Measurements from ENCODE around the gene PCYT1A. TPM values are rescaled to one million over a fixed set of nuclear protein-coding genes. Genes with fewer than 3 reads are reported as not detected.
A peak's percentile ranks its signal among the peaks of the same experiment; 100 is the strongest.

PCYT1A gene
- total and polyA plus RNA-seq, 2 of the 13 experiments (the other 11 are each of a cell fraction or from before 2014, with no cell fraction given): 26.4 to 45.3 TPM

DNA sequence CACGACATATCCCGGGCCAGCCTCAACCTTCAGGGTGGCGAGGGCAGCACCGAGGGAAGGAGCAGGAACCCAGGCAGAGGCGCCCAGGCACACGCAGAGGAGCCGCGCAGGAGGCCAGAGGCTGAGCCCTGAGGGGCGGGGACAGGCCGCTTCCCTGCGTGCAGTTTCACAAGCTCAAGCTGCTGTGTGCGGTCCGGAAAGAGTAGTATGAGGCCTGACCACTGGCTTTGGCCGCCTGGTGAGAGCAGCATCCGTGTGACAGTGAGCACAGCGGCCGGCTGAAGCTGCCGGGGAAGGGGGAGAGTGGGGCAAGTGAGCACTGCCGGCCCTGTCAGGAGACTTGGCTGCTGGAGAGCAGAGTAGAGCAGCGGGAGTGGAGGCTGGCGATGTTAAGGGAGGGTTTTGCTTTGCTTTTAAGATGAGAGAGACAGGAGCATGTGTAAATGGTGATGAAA lies 85.0 kb downstream of the PCYT1A start (continued):
- TF ChIP-seq HDAC6 (IDR thresholded peaks at IDR 0.05; ENCODE audit: low read depth, low read length): no peak
- no peak for TF ChIP-seq ZNF543 (CRISPR knock-in tag; IDR thresholded peaks at IDR 0.05)
- TF ChIP-seq, protein P1, sequence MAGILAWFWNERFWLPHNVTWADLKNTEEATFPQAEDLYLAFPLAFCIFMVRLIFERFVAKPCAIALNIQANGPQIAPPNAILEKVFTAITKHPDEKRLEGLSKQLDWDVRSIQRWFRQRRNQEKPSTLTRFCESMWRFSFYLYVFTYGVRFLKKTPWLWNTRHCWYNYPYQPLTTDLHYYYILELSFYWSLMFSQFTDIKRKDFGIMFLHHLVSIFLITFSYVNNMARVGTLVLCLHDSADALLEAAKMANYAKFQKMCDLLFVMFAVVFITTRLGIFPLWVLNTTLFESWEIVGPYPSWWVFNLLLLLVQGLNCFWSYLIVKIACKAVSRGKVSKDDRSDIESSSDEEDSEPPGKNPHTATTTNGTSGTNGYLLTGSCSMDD (CRISPR knock-in tag; IDR thresholded peaks at IDR 0.05): no peak
- no peak for TF ChIP-seq ZNF207 (IDR thresholded peaks at IDR 0.05; ENCODE audit: borderline replicate concordance)
- no peak for TF ChIP-seq SP4 (CRISPR knock-in tag; IDR thresholded peaks at IDR 0.05)
- no peak for TF ChIP-seq EHMT2 (IDR thresholded peaks at IDR 0.05; ENCODE audit: borderline replicate concordance, low read depth, low read length)
- TF ChIP-seq, protein P2, sequence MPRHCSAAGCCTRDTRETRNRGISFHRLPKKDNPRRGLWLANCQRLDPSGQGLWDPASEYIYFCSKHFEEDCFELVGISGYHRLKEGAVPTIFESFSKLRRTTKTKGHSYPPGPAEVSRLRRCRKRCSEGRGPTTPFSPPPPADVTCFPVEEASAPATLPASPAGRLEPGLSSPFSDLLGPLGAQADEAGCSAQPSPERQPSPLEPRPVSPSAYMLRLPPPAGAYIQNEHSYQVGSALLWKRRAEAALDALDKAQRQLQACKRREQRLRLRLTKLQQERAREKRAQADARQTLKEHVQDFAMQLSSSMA (CRISPR knock-in tag; IDR thresholded peaks at IDR 0.05): no peak
- TF ChIP-seq ZNF724P (CRISPR knock-in tag; IDR thresholded peaks at IDR 0.05; ENCODE audit: borderline replicate concordance): no peak
- TF ChIP-seq SIX1 (CRISPR knock-in tag; IDR thresholded peaks at IDR 0.05; ENCODE audit: borderline replicate concordance): no peak
- TF ChIP-seq, protein P3, sequence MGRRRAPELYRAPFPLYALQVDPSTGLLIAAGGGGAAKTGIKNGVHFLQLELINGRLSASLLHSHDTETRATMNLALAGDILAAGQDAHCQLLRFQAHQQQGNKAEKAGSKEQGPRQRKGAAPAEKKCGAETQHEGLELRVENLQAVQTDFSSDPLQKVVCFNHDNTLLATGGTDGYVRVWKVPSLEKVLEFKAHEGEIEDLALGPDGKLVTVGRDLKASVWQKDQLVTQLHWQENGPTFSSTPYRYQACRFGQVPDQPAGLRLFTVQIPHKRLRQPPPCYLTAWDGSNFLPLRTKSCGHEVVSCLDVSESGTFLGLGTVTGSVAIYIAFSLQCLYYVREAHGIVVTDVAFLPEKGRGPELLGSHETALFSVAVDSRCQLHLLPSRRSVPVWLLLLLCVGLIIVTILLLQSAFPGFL (CRISPR knock-in tag; IDR thresholded peaks at IDR 0.05): no peak
- TF ChIP-seq KLF13 (CRISPR knock-in tag; IDR thresholded peaks at IDR 0.05): no peak
- TF ChIP-seq, protein P4, sequence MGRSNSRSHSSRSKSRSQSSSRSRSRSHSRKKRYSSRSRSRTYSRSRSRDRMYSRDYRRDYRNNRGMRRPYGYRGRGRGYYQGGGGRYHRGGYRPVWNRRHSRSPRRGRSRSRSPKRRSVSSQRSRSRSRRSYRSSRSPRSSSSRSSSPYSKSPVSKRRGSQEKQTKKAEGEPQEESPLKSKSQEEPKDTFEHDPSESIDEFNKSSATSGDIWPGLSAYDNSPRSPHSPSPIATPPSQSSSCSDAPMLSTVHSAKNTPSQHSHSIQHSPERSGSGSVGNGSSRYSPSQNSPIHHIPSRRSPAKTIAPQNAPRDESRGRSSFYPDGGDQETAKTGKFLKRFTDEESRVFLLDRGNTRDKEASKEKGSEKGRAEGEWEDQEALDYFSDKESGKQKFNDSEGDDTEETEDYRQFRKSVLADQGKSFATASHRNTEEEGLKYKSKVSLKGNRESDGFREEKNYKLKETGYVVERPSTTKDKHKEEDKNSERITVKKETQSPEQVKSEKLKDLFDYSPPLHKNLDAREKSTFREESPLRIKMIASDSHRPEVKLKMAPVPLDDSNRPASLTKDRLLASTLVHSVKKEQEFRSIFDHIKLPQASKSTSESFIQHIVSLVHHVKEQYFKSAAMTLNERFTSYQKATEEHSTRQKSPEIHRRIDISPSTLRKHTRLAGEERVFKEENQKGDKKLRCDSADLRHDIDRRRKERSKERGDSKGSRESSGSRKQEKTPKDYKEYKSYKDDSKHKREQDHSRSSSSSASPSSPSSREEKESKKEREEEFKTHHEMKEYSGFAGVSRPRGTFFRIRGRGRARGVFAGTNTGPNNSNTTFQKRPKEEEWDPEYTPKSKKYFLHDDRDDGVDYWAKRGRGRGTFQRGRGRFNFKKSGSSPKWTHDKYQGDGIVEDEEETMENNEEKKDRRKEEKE (IDR thresholded peaks at IDR 0.05): no peak
- peak; percentile 43 for TF ChIP-seq HNRNPLL (IDR thresholded peaks at IDR 0.05; ENCODE audit: low read depth, low read length, poor library complexity, severe bottlenecking)
- TF ChIP-seq MEIS1 (CRISPR knock-in tag; IDR thresholded peaks at IDR 0.05; ENCODE audit: borderline replicate concordance): peak; percentile 47; the same call in 1 of the 2 replicates
- TF ChIP-seq MAZ (IDR thresholded peaks at IDR 0.05; ENCODE audit: borderline replicate concordance, low read depth, low read length): no peak
- TF ChIP-seq MAZ (CRISPR knock-in tag; IDR thresholded peaks at IDR 0.05; ENCODE audit: low read depth): 0 out of 2 replicates have a peak, but pooled peaks have one; percentile 32
- no peak for TF ChIP-seq PRPF4 (IDR thresholded peaks at IDR 0.05; ENCODE audit: low read depth, low read length, poor library complexity, severe bottlenecking)
- peak; percentile 100 for TF ChIP-seq ZNF292 (CRISPR knock-in tag; IDR thresholded peaks at IDR 0.05; ENCODE audit: borderline replicate concordance, low read depth)
- TF ChIP-seq, protein P5, sequence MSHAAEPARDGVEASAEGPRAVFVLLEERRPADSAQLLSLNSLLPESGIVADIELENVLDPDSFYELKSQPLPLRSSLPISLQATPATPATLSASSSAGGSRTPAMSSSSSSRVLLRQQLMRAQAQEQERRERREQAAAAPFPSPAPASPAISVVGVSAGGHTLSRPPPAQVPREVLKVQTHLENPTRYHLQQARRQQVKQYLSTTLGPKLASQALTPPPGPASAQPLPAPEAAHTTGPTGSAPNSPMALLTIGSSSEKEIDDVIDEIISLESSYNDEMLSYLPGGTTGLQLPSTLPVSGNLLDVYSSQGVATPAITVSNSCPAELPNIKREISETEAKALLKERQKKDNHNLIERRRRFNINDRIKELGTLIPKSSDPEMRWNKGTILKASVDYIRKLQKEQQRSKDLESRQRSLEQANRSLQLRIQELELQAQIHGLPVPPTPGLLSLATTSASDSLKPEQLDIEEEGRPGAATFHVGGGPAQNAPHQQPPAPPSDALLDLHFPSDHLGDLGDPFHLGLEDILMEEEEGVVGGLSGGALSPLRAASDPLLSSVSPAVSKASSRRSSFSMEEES (CRISPR knock-in tag; IDR thresholded peaks at IDR 0.05): no peak
- TF ChIP-seq, protein P6, sequence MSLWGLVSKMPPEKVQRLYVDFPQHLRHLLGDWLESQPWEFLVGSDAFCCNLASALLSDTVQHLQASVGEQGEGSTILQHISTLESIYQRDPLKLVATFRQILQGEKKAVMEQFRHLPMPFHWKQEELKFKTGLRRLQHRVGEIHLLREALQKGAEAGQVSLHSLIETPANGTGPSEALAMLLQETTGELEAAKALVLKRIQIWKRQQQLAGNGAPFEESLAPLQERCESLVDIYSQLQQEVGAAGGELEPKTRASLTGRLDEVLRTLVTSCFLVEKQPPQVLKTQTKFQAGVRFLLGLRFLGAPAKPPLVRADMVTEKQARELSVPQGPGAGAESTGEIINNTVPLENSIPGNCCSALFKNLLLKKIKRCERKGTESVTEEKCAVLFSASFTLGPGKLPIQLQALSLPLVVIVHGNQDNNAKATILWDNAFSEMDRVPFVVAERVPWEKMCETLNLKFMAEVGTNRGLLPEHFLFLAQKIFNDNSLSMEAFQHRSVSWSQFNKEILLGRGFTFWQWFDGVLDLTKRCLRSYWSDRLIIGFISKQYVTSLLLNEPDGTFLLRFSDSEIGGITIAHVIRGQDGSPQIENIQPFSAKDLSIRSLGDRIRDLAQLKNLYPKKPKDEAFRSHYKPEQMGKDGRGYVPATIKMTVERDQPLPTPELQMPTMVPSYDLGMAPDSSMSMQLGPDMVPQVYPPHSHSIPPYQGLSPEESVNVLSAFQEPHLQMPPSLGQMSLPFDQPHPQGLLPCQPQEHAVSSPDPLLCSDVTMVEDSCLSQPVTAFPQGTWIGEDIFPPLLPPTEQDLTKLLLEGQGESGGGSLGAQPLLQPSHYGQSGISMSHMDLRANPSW (CRISPR knock-in tag; IDR thresholded peaks at IDR 0.05; ENCODE audit: borderline replicate concordance): no peak
